ENCODE data around the gene SRGAP3. TPM values are rescaled to one million over a fixed set of nuclear protein-coding genes. Genes with fewer than 3 reads are reported as not detected.

SRGAP3 gene
- total RNA-seq, 8 experiments from 2014 or later: 24.3 to 77.7 (median 51.0) TPM

DNA sequence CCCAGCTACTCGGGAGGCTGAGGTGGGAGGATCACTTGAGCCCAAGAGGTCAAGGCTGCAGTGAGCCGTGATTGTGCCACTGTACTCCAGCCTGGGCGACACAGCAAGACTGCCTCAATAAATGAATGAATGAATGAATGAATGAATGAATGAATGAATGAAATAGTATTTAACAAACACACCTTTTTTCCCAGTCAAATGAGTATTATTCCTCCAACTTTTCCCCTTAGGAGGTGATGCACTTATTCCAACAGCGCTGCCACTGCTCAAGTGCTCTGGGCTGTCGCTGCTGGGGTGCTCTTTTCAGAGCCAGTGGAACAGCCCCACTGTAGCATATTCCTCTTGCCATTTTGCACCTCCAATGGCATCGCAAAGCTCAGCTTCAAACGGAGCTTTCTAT, 219.4 kb downstream of the SRGAP3 start:
- no peak for ATAC-seq (replicated peaks in 6 of 8)
- 72 to 100% (median 87%) methylated on average over 2 to 7 of the region's 7 CpGs; no CpG with 5 or more reads in 1 of the 10 experiments for WGBS, 10 experiments
- no peak overlapping the region for H3K4me3 ChIP-seq
- in situ Hi-C loops (cut with MboI; ENCODE audit: low pct_unique_long_range_greater_than_20kb in 2 of 9, low sequenced_read_pairs in 9 of 9, unreplicated experiment in 9 of 9): no loop called here
- no peaks in the 10 kb centered on the region for H3K4me1 ChIP-seq (replicated peaks in 1 of 2)
- H3K27ac ChIP-seq: no peak overlapping the region

DNA sequence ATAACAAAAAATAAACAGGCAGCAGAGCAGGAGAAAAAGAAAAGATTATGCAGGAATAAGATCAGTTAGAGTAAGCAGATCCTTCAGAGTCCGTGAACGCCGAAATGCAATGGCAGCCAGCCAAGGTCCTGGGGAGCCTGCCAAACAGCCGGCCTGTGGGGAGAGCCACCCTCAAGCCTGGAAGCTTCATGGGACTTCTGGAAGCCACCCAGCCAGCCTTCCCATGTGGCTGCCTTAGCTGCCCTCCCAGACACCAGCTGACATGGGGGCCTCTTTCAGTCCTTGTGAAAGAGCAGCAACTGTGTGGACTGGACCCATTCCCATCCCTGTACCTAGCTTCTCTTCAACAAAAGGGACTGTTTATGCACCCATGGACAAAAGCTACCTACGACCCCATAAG, 221.3 kb downstream of the SRGAP3 start:
- in situ Hi-C loops (cut with MboI; ENCODE audit: low pct_unique_long_range_greater_than_20kb in 2 of 9, low sequenced_read_pairs in 9 of 9, unreplicated experiment in 9 of 9): no loop called here
- no peak overlapping the region for H3K4me3 ChIP-seq
- no peak overlapping the region for H3K27ac ChIP-seq
- 0 to 100% (median 74%) methylated on average over 1 to 5 of the region's 5 CpGs; no CpG with 5 or more reads in 3 of the 10 experiments for WGBS, 10 experiments
- peak in 4 of 8 experiments; percentile 87 to 94 (median 92) for ATAC-seq (replicated peaks in 6 of 8)
- peaks cover 0 to 5% of the 10 kb centered on the region in 2 donors for H3K4me1 ChIP-seq (replicated peaks in 1 of 2)

DNA sequence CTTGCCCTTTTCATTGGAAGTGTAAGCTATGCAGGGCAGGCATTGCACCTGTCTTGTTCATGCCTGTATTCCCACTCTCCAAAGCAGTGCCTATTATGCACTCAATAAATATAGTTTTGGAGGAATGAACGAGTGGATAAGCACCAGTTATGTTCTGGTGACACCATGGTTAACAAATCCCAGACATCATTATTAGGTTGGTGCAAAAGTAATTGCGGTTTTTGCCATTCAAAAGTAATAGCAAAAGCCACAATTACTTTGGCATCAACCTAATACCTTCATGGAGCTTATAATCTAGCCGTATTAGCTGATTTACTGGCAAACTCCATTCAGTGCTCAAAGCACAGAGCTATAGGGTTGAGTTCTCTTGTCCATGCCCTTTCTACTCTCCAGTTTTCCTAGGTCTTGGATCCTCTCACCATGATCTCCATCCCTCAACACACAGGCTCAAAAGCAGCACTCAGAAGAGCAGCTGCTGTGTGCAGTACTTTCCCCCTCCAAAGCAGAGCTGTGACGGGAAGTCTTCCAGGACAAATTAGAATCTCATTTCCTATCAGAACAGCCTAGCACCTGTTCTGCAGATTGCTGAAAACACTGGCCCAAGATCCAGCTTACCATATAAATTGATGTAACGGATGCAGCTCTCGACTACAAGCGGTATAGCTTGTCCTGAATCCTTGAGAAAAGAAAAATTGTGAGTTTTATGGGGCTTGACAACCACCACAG, 223.0 kb downstream of the SRGAP3 start:
- Histone ChIP-seq H3K4me1 (replicated peaks in 1 of 2) (peaks cover 0 to 10% of the 10 kb centered on the region in 2 donors), H3K27ac (no peak overlapping the region), H3K4me3 (no peak overlapping the region)
- 14 to 87% (median 82%) methylated on average over 1 to 7 of the region's 7 CpGs; no CpG with 5 or more reads in 2 of the 10 experiments for WGBS, 10 experiments
- no peak for ATAC-seq (replicated peaks in 6 of 8)
- in situ Hi-C loops (cut with MboI; ENCODE audit: low pct_unique_long_range_greater_than_20kb in 2 of 9, low sequenced_read_pairs in 9 of 9, unreplicated experiment in 9 of 9): no loop called here

DNA sequence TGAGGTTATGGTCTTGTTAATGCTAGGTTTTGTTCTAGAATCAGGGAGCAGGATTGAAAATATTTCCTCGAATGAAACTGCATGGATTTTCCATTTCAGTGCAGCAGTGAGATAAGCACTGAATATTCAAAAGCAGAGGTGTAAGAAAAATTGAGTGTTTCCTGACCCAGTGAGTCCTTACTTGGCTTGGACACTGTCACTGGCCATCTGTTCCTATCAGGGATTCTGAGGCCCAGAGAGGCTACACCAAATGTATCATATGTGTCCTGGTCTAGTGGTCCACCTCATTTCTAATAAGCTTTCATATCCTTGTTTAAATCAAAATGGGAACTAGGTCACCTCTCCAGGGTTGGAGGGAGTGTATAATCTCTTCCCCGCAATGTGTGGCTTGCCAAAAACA, 225.1 kb downstream of the SRGAP3 start:
- H3K4me3 ChIP-seq: no peak overlapping the region
- 60 to 100% (median 100%) methylated on average over 1 to 2 of the region's 2 CpGs; no CpG with 5 or more reads in 3 of the 10 experiments for WGBS, 10 experiments
- H3K27ac ChIP-seq: no peak overlapping the region
- in situ Hi-C loops (cut with MboI; ENCODE audit: low pct_unique_long_range_greater_than_20kb in 2 of 9, low sequenced_read_pairs in 9 of 9, unreplicated experiment in 9 of 9): no loop called here
- peaks cover 0 to 10% of the 10 kb centered on the region in 2 donors for H3K4me1 ChIP-seq (replicated peaks in 1 of 2)
- ATAC-seq (replicated peaks in 6 of 8): no peak

DNA sequence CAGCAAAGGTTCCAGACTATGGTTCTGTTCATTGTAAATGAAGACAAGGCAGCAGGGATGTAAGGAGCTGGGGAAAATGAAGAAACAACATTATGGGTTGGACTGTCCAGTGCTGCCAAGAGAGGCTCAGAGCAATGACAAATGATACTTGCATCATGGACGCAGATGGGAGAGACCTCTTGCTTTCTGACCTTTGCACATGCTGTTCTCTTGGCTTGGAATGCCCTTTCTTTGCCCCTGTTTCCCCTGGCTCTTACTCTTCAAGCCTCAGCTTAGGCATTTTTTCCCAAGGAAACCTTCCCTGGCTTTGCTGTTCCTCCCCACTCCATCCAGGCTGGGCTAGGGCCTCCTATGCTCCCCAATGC, 226.2 kb downstream of the SRGAP3 start:
- no peak overlapping the region for H3K4me3 ChIP-seq
- 67 to 100% (median 100%) methylated on average over 1 of the region's 1 CpG; no CpG with 5 or more reads in 7 of the 10 experiments for whole genome bisulfite sequencing, 10 experiments
- H3K27ac ChIP-seq: no peak overlapping the region
- in situ Hi-C loops (cut with MboI; ENCODE audit: low pct_unique_long_range_greater_than_20kb in 2 of 9, low sequenced_read_pairs in 9 of 9, unreplicated experiment in 9 of 9): no loop called here
- peaks cover 0 to 10% of the 10 kb centered on the region in 2 donors for H3K4me1 ChIP-seq (replicated peaks in 1 of 2)
- ATAC-seq (replicated peaks in 6 of 8): no peak

DNA sequence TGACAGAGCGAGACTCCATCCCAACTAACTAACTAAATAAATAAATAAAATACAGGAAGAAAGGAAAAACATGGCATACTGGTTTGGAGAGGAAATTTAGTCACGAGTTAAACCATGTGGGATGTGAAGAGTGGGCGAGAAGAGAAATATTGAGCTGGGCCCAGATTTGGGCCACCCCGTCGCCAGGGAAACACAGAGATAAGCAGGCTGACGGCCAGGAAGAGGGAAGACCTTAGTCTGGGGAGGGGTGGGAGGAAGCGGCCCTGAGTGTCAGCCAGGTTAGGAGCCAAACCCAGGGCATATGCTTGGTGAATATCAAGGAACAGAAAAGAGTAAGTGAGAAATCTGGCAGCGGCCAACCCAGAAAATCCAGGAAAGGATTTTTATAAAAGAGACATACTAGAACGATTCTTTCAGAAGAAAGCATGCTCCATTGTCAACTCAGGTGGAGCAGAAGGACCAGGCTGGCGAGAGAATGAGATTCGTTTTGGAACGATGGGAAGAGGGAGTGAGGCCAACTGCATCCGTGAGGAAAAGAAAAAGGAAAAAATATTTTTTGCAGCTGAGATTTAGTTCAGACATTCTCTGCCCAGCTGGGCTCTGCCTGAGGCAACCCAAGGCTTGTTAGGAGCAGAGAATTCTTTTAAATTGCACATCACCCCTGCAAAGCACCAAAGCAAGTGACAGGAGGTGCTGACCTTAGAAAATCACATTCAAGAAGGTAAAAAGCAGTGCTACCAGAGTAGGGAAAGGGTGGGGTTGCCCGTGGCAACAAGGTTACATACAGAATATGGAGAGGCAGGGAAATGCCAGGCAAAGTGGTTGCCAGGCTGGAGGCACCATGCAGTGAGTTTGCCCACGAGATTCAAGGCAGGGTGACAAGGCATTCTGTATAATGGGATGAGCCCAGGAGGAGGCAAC, 226.9 kb downstream of the SRGAP3 start:
- in situ Hi-C loops (cut with MboI; ENCODE audit: low pct_unique_long_range_greater_than_20kb in 2 of 9, low sequenced_read_pairs in 9 of 9, unreplicated experiment in 9 of 9): no loop called here
- ATAC-seq (replicated peaks in 6 of 8): peak in 2 of 8 experiments; percentile 32 to 67
- 35 to 100% (median 83%) methylated on average over 1 to 12 of the region's 15 CpGs for WGBS, 10 experiments

DNA sequence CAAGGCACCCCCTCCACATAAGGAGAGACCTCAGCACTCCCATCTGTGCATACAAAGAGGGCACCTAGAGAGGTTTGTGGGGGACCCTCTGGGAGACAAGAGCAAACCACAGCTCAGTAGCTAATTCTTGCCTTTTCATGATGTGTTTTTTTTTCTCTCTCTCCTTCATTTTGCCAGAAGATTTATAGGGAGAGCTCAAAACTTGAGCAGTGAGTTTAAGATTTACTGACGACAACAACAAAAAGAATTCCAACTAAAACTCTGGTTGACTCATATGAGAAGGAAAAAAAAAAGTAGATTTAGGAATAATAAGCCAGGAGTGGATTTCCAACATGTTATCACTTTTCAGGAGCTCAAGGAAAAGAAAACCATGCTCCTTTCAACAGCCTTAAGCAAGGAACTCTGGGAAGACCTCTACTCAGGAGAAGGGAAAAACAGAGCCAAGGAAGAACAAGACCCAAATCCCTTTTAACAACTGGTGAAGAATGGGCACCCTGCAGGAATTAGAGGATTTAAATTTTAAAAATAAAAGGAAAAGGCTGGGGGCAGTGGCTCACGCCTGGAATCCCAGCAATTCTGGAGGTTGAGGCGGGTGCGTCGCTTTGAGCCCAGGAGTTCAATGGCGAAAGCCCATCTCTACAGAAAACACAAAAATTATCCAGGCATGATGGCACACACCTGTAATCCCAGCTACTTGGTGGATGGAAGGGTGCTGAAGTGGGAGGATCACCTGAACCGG, 228.0 kb downstream of the SRGAP3 start:
- H3K4me3 ChIP-seq: no peak overlapping the region
- ATAC-seq (replicated peaks in 6 of 8): no peak
- 48 to 100% (median 95%) methylated on average over 1 to 7 of the region's 7 CpGs for WGBS, 10 experiments
- in situ Hi-C loops (cut with MboI; ENCODE audit: low pct_unique_long_range_greater_than_20kb in 2 of 9, low sequenced_read_pairs in 9 of 9, unreplicated experiment in 9 of 9): no loop called here
- peaks cover 0 to 10% of the 10 kb centered on the region in 2 donors for H3K4me1 ChIP-seq (replicated peaks in 1 of 2)
- H3K27ac ChIP-seq: no peak overlapping the region

More for the DNA sequence above, 226.9 kb downstream of the SRGAP3 start:
- no peak overlapping the region for H3K4me3 ChIP-seq
- H3K27ac ChIP-seq: no peak overlapping the region
- H3K4me1 ChIP-seq (replicated peaks in 1 of 2): peaks cover 0 to 10% of the 10 kb centered on the region in 2 donors

DNA sequence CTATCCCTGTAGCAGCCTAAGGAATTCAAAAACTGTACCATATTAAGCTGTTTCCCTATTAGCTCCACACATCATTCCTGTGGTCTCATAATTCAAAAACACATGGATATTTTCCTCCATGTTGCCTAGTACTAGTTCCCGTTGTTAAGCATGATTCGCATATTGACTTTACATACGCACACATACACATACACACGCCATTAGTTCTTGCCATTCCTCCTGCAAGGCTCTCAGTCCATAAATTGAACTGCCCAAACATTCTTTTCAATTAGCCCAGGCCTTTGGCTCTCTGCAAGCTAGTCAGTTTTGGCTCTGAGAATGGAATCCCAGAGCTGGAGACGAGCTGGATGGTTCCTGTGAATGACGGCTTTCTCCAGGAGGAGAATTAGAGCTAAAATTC, 229.0 kb downstream of the SRGAP3 start:
- peaks cover 0 to 10% of the 10 kb centered on the region in 2 donors for H3K4me1 ChIP-seq (replicated peaks in 1 of 2)
- peak in 4 of 8 experiments; percentile 22 to 85 (median 56) for ATAC-seq (replicated peaks in 6 of 8)
- 60 to 100% (median 91%) methylated on average over 1 to 6 of the region's 6 CpGs; no CpG with 5 or more reads in 2 of the 10 experiments for WGBS, 10 experiments
- H3K27ac ChIP-seq: no peak overlapping the region
- no peak overlapping the region for H3K4me3 ChIP-seq
- in situ Hi-C loops (cut with MboI; ENCODE audit: low pct_unique_long_range_greater_than_20kb in 2 of 9, low sequenced_read_pairs in 9 of 9, unreplicated experiment in 9 of 9): no loop called here

DNA sequence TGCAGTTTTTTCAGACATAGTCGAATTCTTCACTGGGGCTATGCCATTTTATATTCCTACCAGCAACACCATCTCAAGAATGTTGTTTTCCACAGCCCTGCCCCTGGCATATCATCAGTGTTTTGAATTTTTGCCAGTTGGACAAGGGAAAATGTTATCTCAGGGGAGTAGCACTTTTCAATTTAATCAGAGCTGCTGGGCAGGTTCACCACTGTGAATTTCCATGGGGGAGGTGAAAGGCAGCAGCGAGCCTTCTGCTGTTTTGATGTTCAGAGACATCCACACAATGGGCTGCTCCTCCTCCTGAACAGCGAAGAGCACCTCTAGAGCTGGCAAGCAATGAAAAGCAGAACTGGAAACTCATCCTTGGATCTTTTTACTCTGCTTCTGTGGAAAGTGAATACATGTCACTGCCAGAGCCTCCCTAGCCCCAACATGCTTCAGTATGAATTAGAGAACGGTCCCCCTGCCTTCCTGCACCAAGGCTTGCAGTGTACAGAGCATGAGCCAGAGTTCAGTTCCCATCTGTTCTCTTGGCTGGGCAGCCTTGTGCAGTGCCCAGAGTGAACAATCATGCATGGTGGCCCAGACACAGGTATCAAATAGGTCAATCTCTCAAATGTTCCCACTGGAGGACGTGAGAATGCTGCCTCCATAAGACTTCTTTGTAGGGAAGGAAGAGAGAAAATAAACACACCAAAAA, 230.0 kb downstream of the SRGAP3 start:
- no peak for ATAC-seq (replicated peaks in 6 of 8)
- no peak overlapping the region for H3K4me3 ChIP-seq
- in situ Hi-C loops (cut with MboI; ENCODE audit: low pct_unique_long_range_greater_than_20kb in 2 of 9, low sequenced_read_pairs in 9 of 9, unreplicated experiment in 9 of 9): no loop called here
- 0 to 90% (median 69%) methylated on average over 1 to 5 of the region's 5 CpGs; no CpG with 5 or more reads in 4 of the 10 experiments for WGBS, 10 experiments
- H3K27ac ChIP-seq: no peak overlapping the region
- H3K4me1 ChIP-seq (replicated peaks in 1 of 2): peaks cover 0 to 10% of the 10 kb centered on the region in 2 donors

DNA sequence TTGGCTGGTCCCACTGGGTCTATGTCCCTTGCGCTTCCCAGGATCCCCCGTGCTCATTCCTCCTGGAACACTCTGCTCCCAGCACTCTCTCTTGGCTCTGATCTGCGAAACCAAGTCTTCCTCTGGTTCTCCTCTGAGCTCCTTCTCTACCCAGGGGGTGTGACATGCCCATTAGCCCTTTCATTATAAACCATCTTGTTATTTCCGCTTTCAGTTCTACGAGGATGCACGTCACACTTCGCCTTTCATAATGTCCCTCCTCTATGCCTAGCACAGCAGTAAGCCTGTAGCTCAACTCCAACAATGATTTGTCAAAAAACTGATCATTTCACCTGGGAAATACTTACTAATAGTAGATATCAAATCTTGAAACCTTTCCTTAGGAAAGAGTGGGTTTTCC, 234.2 kb downstream of the SRGAP3 start:
- no peaks in the 10 kb centered on the region for H3K4me1 ChIP-seq (replicated peaks in 1 of 2)
- 40 to 100% (median 94%) methylated on average over 1 to 5 of the region's 7 CpGs; no CpG with 5 or more reads in 2 of the 10 experiments for WGBS, 10 experiments
- H3K4me3 ChIP-seq: no peak overlapping the region
- in situ Hi-C loops (cut with MboI; ENCODE audit: low pct_unique_long_range_greater_than_20kb in 2 of 9, low sequenced_read_pairs in 9 of 9, unreplicated experiment in 9 of 9): no loop called here
- no peak for ATAC-seq (replicated peaks in 6 of 8)
- H3K27ac ChIP-seq: no peak overlapping the region

DNA sequence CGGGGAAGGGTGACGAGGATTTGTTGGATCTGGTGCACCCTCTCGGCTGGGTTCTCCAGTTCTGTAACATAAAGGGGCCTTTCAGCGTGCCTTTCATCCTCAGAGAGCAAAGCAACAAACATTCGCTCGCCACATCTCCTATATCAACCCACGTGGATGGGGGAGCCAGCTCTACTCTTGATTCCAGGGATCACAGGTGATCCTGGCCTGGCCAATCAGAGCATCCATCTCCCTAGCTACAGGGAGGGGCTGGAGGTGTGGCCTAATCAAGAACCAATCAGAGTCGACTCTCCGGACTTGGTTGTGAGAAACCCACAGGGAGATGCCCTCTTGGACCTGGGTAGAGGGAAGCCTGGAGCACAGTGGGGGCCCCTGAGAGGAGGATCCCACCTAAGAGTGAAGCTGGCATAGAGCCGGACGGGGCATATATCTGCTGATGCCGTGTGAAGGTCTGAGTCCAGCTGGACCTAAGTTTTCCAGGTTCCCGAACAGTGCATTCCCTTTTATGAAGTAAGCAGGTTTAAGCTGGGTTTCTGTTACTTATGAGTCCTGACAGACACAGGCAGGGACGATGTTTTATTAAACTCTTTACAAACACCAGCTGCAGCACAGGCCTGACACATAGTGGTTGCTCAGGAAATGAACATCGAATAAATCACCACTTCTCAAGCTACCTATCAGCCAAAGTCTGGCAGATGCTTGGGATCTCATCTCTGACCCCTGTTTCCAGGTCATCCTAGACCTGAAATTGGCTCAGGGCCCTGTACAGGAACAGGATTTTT, 235.5 kb downstream of the SRGAP3 start:
- in situ Hi-C loops (cut with MboI; ENCODE audit: low pct_unique_long_range_greater_than_20kb in 2 of 9, low sequenced_read_pairs in 9 of 9, unreplicated experiment in 9 of 9): no loop called here
- WGBS, 10 experiments: 17 to 100% (median 86%) methylated on average over 1 to 9 of the region's 15 CpGs; no CpG with 5 or more reads in 1 of the 10 experiments
- peak in 2 of 8 experiments; percentile 13 to 36 for ATAC-seq (replicated peaks in 6 of 8)
- H3K4me3 ChIP-seq: no peak overlapping the region
- H3K27ac ChIP-seq: no peak overlapping the region
- H3K4me1 ChIP-seq (replicated peaks in 1 of 2): no peaks in the 10 kb centered on the region
